Esophagus muscularis mucosa (tissue), 4 donors: ENCODE results near the gene MBD5. TPM values are rescaled to one million over a fixed set of nuclear protein-coding genes. Genes with fewer than 3 reads are reported as not detected.
A peak's percentile ranks its signal among the peaks of the same experiment; 100 is the strongest.

Experiments used
- DNase-seq: peaks from one replicate; pipeline ENCODE4 v3.0.0-alpha.2; 2017; ENCODE audit errors: extremely low spot score
- H3K27ac ChIP-seq, 4 donors: fragments of 200-600 bp; sonication (generic); replicated peaks in 1 of 4; 1 replicate in 3 of 4; 2 replicates in 1 of 4; pipeline ENCODE4 v1.5.1; 2016 to 2019; ENCODE audit warnings: mild to moderate bottlenecking in 1 of 4
- H3K27me3 ChIP-seq, 4 donors: fragments of 200-600 bp; sonication (generic); one replicate each; pipeline versions ENCODE4 v1.5.1 to v1.6.0; 2016 to 2019
- H3K36me3 ChIP-seq, 4 donors: fragments of 200-600 bp; sonication (generic); one replicate each; pipeline ENCODE4 v1.5.1; 2016 to 2019
- H3K4me1 ChIP-seq, 4 donors: fragments of 200-600 bp; sonication (generic); one replicate each; pipeline ENCODE4 v1.5.1; 2016 to 2019
- H3K4me3 ChIP-seq, 4 donors: fragments of 200-600 bp; sonication (generic); 1 replicate in 2 of 4; 2 replicates in 2 of 4; pipeline ENCODE4 v1.5.1; 2016 to 2019; ENCODE audit warnings: mild to moderate bottlenecking in 4 of 4, moderate library complexity in 1 of 4
- H3K9me3 ChIP-seq, 4 donors: fragments of 200-600 bp; sonication (generic); 1 replicate in 3 of 4; 2 replicates in 1 of 4; pipeline ENCODE4 v1.5.1; 2016 to 2019
- POLR2A ChIP-seq: fragments of 450-650 bp; IDR thresholded peaks from one replicate; pipeline ENCODE4 v1.6.1; 2017; ENCODE audit warnings: antibody characterized with exemption, moderate library complexity, mild to moderate bottlenecking, low read depth
- WGBS: methylation state at CpG from one replicate; pipeline ENCODE4 v1.1.5; 2018; 5-methylcytosine and 5-hydroxymethylcytosine counted together
- intact Hi-C: fragments of 100-400 bp; cut with DNase I; formaldehyde crosslinking; loops from one replicate; pipeline ENCODE4 v1.15.1; 2023
- small RNA-seq, 3 donors: library from RNA; depleted of rRNA; stranded (forward); fragments of <200 nt; gene quantifications; one replicate each; pipeline ENCODE3, GENCODE V24; 2016
- total RNA-seq, 4 donors: library from RNA; depleted of rRNA; stranded (reverse); fragments of >200 nt; gene quantifications; one replicate each; pipeline versions ENCODE4 v1.1.0 to v1.2.1, GENCODE V29; 2016
- TF ChIP-seq, protein P1 (sequence below), 3 experiments: fragments of 200-600 bp in 2 of 3; fragments of 450-650 bp in 1 of 3; sonication (generic) in 2 of 3; IDR thresholded peaks; one replicate each; pipeline ENCODE4 v1.5.1; 2017 to 2019; ENCODE audit warnings: antibody characterized with exemption in 3 of 3, mild to moderate bottlenecking in 2 of 3, moderate library complexity in 1 of 3

The MBD5 gene
- total RNA-seq, 4 donors from 2014 or later: 34.6 to 49.0 (median 44.9) TPM

DNA sequence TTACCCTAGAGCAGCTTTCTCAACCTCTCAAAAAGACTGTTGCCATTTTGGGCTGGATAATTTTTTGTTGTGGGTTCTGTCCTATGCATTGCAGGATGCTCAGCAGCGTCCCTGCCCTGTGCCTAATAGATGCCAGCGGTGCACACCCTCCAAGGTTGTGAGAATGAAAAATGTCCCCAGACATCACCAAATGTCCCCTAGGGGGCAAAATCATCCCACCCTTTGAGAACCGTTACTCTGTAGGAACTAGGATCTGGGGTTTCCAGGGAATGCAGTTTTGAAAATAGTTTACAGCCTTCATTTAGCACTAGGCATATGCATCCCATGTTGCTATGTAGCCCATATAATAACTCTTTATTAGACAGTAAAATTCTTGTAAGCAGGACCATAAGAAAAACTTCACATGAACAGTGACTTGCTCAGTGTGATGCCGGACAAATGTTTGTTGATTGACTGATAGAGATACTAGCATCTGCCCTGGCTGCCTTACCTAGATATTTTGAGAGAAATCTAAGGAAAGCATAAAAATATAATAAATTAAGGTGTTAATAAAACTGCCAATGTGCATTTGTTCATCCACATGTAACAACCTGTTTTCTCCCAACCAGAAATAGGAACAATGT is 544.5 kb downstream of the MBD5 start:
- H3K27me3 ChIP-seq: no peaks in the 10 kb centered on the region
- whole genome bisulfite sequencing: 75% methylated on average over 4 of the region's 4 CpGs
- H3K4me1 ChIP-seq: no peaks in the 10 kb centered on the region
- DNase-seq: no peak
- TF ChIP-seq POLR2A: no peak
- TF ChIP-seq, protein P1, sequence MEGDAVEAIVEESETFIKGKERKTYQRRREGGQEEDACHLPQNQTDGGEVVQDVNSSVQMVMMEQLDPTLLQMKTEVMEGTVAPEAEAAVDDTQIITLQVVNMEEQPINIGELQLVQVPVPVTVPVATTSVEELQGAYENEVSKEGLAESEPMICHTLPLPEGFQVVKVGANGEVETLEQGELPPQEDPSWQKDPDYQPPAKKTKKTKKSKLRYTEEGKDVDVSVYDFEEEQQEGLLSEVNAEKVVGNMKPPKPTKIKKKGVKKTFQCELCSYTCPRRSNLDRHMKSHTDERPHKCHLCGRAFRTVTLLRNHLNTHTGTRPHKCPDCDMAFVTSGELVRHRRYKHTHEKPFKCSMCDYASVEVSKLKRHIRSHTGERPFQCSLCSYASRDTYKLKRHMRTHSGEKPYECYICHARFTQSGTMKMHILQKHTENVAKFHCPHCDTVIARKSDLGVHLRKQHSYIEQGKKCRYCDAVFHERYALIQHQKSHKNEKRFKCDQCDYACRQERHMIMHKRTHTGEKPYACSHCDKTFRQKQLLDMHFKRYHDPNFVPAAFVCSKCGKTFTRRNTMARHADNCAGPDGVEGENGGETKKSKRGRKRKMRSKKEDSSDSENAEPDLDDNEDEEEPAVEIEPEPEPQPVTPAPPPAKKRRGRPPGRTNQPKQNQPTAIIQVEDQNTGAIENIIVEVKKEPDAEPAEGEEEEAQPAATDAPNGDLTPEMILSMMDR (IDR thresholded peaks at IDR 0.05): peak; percentile 18 to 33 (median 21)
- intact Hi-C loops: loop anchor here (5.0 kb wide), 1 partner anchor 427 kb away; no protein-coding TSS in a partner anchor
- H3K27ac ChIP-seq: no peak overlapping the region
- H3K9me3 ChIP-seq: no peaks in the 10 kb centered on the region
- H3K36me3 ChIP-seq: no peaks in the 10 kb centered on the region
- no peak overlapping the region for H3K4me3 ChIP-seq

Small RNAs within 50 kb of the gene (small RNA-seq; reads per million reads assigned to genes)
- 0 reads per million in 3 donors for gene RF00554

Other genes starting within 250 kb of the MBD5 start
- 10 to 100 TPM; 17.4 to 42.4 (median 28.0) TPM for gene ACVR2A, start 176.1 kb upstream of the MBD5 start, total RNA-seq
- 10 to 100 TPM; 20.2 to 36.8 (median 26.1) TPM for gene ORC4, start 354 bp upstream of the MBD5 start, total RNA-seq